ENCODE results near the gene SLC4A1. TPM values are rescaled to one million over a fixed set of nuclear protein-coding genes. Genes with fewer than 3 reads are reported as not detected.

Gene SLC4A1
- total and polyA plus RNA-seq, 2 donors (not counting 3 experiments of a cell fraction or from before 2014, with no cell fraction given): not detected

DNA sequence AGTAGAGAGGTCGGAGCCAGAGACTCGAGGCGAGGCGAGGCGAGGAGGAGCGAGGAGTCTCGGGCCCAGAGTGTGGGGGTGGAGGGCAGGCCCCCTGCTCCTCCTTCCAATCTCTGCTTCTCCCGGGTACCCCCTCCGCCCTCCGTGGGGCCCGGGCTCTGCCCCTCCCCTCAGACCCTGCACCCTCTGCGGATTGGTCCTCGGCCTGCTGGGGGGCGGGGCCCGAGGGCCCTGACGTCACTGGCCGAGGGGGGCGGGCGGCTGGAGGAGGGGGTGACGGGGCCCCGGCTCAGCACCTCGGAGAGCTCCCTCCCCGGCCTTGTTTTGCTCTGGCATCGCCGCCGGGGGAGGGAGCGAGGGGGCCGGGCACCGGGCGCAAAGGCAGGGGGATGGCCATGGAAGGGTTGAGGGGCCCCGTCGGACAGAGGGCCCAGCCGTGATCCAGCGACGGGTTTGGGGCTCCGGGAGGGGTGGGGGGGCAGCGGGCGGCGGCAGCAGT lies 40.4 kb upstream of the SLC4A1 start, which contains the start of gene RUNDC3A:
TSS of gene RUNDC3A (plus strand) at position 282 of the 499 bp plus-strand sequence. CDS start 232 bp downstream, outside the sequence.
- H3K4me3 ChIP-seq (replicated peaks in 1 of 3; ENCODE audit: insufficient read depth in 1 of 3, low read depth in 1 of 3, low read length in 3 of 3): peak within 1 kb of the TSS in 1 of 3 experiments; percentile 9
- ChIA-PET CTCF (interaction anchor here (0.6 to 1.2 kb wide), 13 partner anchors 9 to 105 kb away, joined by 3 to 8 read pairs (median 3); partner anchors contain the start of gene UBTF), POLR2A (interaction anchor here (0.7 kb wide), 1 partner anchor 16 kb away, joined by 6 read pairs; no protein-coding TSS in a partner anchor)
- intact Hi-C loops (cut with micrococcal nuclease) (loop anchor here (5.0 kb wide), 1 partner anchor 86 kb away; no protein-coding TSS in a partner anchor), dilution Hi-C loops (cut with MboI; ENCODE audit: extremely low pct_ligation_motif_present, low sequenced_read_pairs) (no loop called here)
- H3K36me3 ChIP-seq (ENCODE audit: control insufficient read depth in 2 of 2, extremely low read depth in 1 of 2, insufficient read depth in 2 of 2, low read length in 2 of 2): no peaks in the 10 kb centered on the region
- H3K9me3 ChIP-seq (replicated peaks; ENCODE audit: control insufficient read depth, insufficient read depth, low read length): no peaks in the 10 kb centered on the region
- H3K9me1 ChIP-seq (replicated peaks; ENCODE audit: control insufficient read depth, extremely low read depth, insufficient read depth, low read length): no peaks in the 10 kb centered on the region
- no peak within 1 kb of the TSS for H3K27ac ChIP-seq (ENCODE audit: insufficient read depth, low read depth, low read length)
- H3K9ac ChIP-seq (replicated peaks; ENCODE audit: extremely low read depth, insufficient read depth, low read length): no peak within 1 kb of the TSS
- H2AFZ ChIP-seq (ENCODE audit: low read depth, low read length): no peak within 1 kb of the TSS
- H3K79me2 ChIP-seq (ENCODE audit: control insufficient read depth, insufficient read depth, low read length): no peaks in the 10 kb centered on the region
- H3K27me3 ChIP-seq (ENCODE audit: control insufficient read depth in 2 of 2, insufficient read depth in 2 of 2, low read length in 2 of 2): peaks cover 16 to 20% of the 10 kb centered on the region in 2 experiments
- TF ChIP-seq, protein P1, sequence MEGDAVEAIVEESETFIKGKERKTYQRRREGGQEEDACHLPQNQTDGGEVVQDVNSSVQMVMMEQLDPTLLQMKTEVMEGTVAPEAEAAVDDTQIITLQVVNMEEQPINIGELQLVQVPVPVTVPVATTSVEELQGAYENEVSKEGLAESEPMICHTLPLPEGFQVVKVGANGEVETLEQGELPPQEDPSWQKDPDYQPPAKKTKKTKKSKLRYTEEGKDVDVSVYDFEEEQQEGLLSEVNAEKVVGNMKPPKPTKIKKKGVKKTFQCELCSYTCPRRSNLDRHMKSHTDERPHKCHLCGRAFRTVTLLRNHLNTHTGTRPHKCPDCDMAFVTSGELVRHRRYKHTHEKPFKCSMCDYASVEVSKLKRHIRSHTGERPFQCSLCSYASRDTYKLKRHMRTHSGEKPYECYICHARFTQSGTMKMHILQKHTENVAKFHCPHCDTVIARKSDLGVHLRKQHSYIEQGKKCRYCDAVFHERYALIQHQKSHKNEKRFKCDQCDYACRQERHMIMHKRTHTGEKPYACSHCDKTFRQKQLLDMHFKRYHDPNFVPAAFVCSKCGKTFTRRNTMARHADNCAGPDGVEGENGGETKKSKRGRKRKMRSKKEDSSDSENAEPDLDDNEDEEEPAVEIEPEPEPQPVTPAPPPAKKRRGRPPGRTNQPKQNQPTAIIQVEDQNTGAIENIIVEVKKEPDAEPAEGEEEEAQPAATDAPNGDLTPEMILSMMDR (IDR thresholded peaks at IDR 0.05; ENCODE audit: extremely low read depth in 1 of 2, insufficient read depth in 1 of 2, low read depth in 1 of 2, low read length in 2 of 2): no peak
- TF ChIP-seq EZH2 (IDR thresholded peaks at IDR 0.05; ENCODE audit: borderline replicate concordance, low read depth, low read length, severe bottlenecking): peak; percentile 17
- no peaks in the 10 kb centered on the region for H4K20me1 ChIP-seq (replicated peaks; ENCODE audit: control insufficient read depth, extremely low read depth, insufficient read depth, low read length)
- no TSS peak for BruUV-seq (replicated peaks)
- H3K4me1 ChIP-seq (ENCODE audit: control insufficient read depth, extremely low read depth, insufficient read depth, low read length): no peaks in the 10 kb centered on the region
- FAIRE-seq (peak; percentile 75), DNase-seq (ENCODE audit: low read depth, low spot score) (peak; percentile 74)
- peak within 1 kb of the TSS; percentile 18 for H3K4me2 ChIP-seq (ENCODE audit: insufficient read depth, low read length)

Data from endothelial cell of umbilical vein (primary cell).